IMR-90 (cell line): ENCODE measurements around the gene FXYD1. TPM values are rescaled to one million over a fixed set of nuclear protein-coding genes. Genes with fewer than 3 reads are reported as not detected.

Source experiments
- ATAC-seq: fragments of 200-7000 bp; cut with Tn5 transposase; 2 replicates; pipeline ENCODE4 v1.9.1; 2020; ENCODE audit warnings: low read depth, mild to moderate bottlenecking, moderate library complexity
- BruUV-seq: library from RNA; stranded (reverse); fragments of 400-500 nt; replicated peaks from 2 replicates; lab custom pipeline; 2021; lab: Mats Ljungman, UMichigan
- CTCF ChIA-PET: fragments of 300-600 bp; formaldehyde crosslinking; extraction: SDS; loops from one replicate; lab custom pipeline; 2021; ENCODE audit warnings: antibody characterized with exemption; lab: Yijun Ruan, JAX
- POLR2A ChIA-PET: fragments of 300-600 bp; sonication (Branson Sonifier 250); formaldehyde crosslinking; loops from one replicate; lab custom pipeline; 2022; ENCODE audit warnings: antibody characterized with exemption; ENCODE audit not compliant: unreplicated experiment; lab: Charles Lee
- DNase-seq: peaks from one replicate; pipeline ENCODE4 v3.0.0; 2013
- H2AFZ ChIP-seq: replicated peaks from 2 replicates; pipeline ENCODE3; 2013; ENCODE audit warnings: low read length, mild to moderate bottlenecking; ENCODE audit not compliant: poor library complexity
- H2AK5ac ChIP-seq: 2 replicates; pipeline ENCODE4 v1.6.1; 2013; ENCODE audit warnings: low read depth, low read length, inconsistent platforms
- H2AK9ac ChIP-seq: replicated peaks from 2 replicates; pipeline ENCODE3; 2013; ENCODE audit warnings: mild to moderate bottlenecking, low read depth, low read length, moderate library complexity; ENCODE audit not compliant: poor library complexity
- H2BK120ac ChIP-seq: 2 replicates; pipeline ENCODE4 v1.6.1; 2013; ENCODE audit warnings: low read depth, low read length, inconsistent platforms
- H2BK15ac ChIP-seq: 3 replicates; pipeline ENCODE4 v1.6.1; 2013; ENCODE audit warnings: low read depth, low read length, inconsistent platforms
- H2BK20ac ChIP-seq: 2 replicates; pipeline ENCODE4 v1.6.1; 2013; ENCODE audit warnings: low read depth, mild to moderate bottlenecking, inconsistent platforms, low read length, moderate library complexity
- H2BK5ac ChIP-seq: 2 replicates; pipeline ENCODE4 v1.6.1; 2013; ENCODE audit warnings: mild to moderate bottlenecking, low read depth, low read length, inconsistent platforms; ENCODE audit not compliant: poor library complexity, severe bottlenecking
- H3K14ac ChIP-seq: replicated peaks from 2 replicates; pipeline ENCODE4 v1.6.1; 2013; ENCODE audit warnings: low read depth, low read length, inconsistent platforms
- H3K18ac ChIP-seq: 2 replicates; pipeline ENCODE4 v1.6.1; 2013; ENCODE audit warnings: low read depth, low read length, control low read depth
- H3K23ac ChIP-seq: 2 replicates; pipeline ENCODE4 v1.6.1; 2013; ENCODE audit warnings: low read depth, low read length, inconsistent platforms
- H3K27ac ChIP-seq: 2 replicates; pipeline ENCODE4 v1.5.1; 2013; ENCODE audit warnings: mild to moderate bottlenecking, control low read depth, low read length; ENCODE audit not compliant: insufficient read depth
- H3K27me3 ChIP-seq: 2 replicates; pipeline ENCODE4 v1.6.1; 2013; ENCODE audit warnings: low read length; ENCODE audit not compliant: control insufficient read depth, insufficient read depth
- H3K36me3 ChIP-seq: 2 replicates; pipeline ENCODE4 v1.6.1; 2013; ENCODE audit warnings: low read length, mixed read lengths; ENCODE audit not compliant: control insufficient read depth, insufficient read depth
- H3K4ac ChIP-seq: 2 replicates; pipeline ENCODE4 v1.6.1; 2013; ENCODE audit warnings: low read depth, low read length, inconsistent platforms
- H3K4me1 ChIP-seq: 2 replicates; pipeline ENCODE4 v1.6.1; 2013; ENCODE audit warnings: low read length, mixed read lengths; ENCODE audit not compliant: control insufficient read depth, insufficient read depth
- H3K4me2 ChIP-seq: 2 replicates; pipeline ENCODE4 v1.6.1; 2013; ENCODE audit warnings: low read depth, mild to moderate bottlenecking, control low read depth, low read length, moderate library complexity
- H3K4me3 ChIP-seq: 2 replicates; pipeline ENCODE4 v1.5.1; 2013; ENCODE audit warnings: low read depth, mild to moderate bottlenecking, control low read depth, low read length, moderate library complexity; ENCODE audit not compliant: insufficient read depth
- H3K56ac ChIP-seq: 2 replicates; pipeline ENCODE4 v1.6.1; 2013; ENCODE audit warnings: low read length, inconsistent platforms; ENCODE audit not compliant: insufficient read depth; ENCODE audit errors: extremely low read depth
- H3K79me1 ChIP-seq, 2 experiments: 2 replicates each; pipeline ENCODE4 v1.6.1; 2013; ENCODE audit warnings: low read length in 2 of 2, inconsistent platforms in 1 of 2, low read depth in 1 of 2
- H3K9ac ChIP-seq: 2 replicates; pipeline ENCODE4 v1.6.1; 2013; ENCODE audit warnings: low read depth, low read length, control low read depth
- H3K9me1 ChIP-seq: 2 replicates; pipeline ENCODE4 v1.6.1; 2013; ENCODE audit warnings: low read length, inconsistent platforms; ENCODE audit not compliant: insufficient read depth
- H3K9me3 ChIP-seq: 2 replicates; pipeline ENCODE4 v1.6.1; 2013; ENCODE audit warnings: low read length; ENCODE audit not compliant: control insufficient read depth, insufficient read depth
- H4K20me1 ChIP-seq: 2 replicates; pipeline ENCODE4 v1.6.1; 2013; ENCODE audit warnings: low read length, inconsistent platforms; ENCODE audit not compliant: insufficient read depth
- H4K5ac ChIP-seq: 2 replicates; pipeline ENCODE4 v1.6.1; 2013; ENCODE audit warnings: mild to moderate bottlenecking, low read depth, low read length, control low read depth
- H4K8ac ChIP-seq, 2 experiments: 2 replicates each; pipeline ENCODE4 v1.6.1; 2013; ENCODE audit warnings: low read depth in 2 of 2, low read length in 2 of 2, control low read depth in 1 of 2, inconsistent platforms in 1 of 2
- H4K91ac ChIP-seq: 2 replicates; pipeline ENCODE4 v1.6.1; 2013; ENCODE audit warnings: low read depth, low read length, inconsistent platforms; ENCODE audit not compliant: insufficient read depth
- CEBPB ChIP-seq: IDR thresholded peaks from 2 replicates; pipeline ENCODE4 v1.6.1; 2012; ENCODE audit warnings: low read depth, low read length, improper control_type of control experiment
- CHD1 ChIP-seq: IDR thresholded peaks from 2 replicates; pipeline ENCODE4 v1.6.1; 2012; ENCODE audit warnings: low read depth, low read length, improper control_type of control experiment
- MAFK ChIP-seq: IDR thresholded peaks from 2 replicates; pipeline ENCODE4 v1.6.1; 2012; ENCODE audit warnings: low read depth, low read length, improper control_type of control experiment
- MXI1 ChIP-seq: IDR thresholded peaks from 2 replicates; pipeline ENCODE4 v1.6.1; 2012; ENCODE audit warnings: low read depth, mild to moderate bottlenecking, low read length, moderate library complexity, borderline replicate concordance
- NFE2L2 ChIP-seq: fragments of 150-350 bp; IDR thresholded peaks from 2 replicates; pipeline ENCODE4 v1.6.1; 2016; ENCODE audit warnings: low read depth, mild to moderate bottlenecking, low read length
- RAD21 ChIP-seq: IDR thresholded peaks from 2 replicates; pipeline ENCODE4 v1.6.1; 2012; ENCODE audit warnings: low read length, improper control_type of control experiment
- RCOR1 ChIP-seq: IDR thresholded peaks from 2 replicates; pipeline ENCODE4 v1.6.1; 2012; ENCODE audit warnings: mild to moderate bottlenecking, low read length, improper control_type of control experiment; ENCODE audit not compliant: insufficient replicate concordance
- WGBS, 2 experiments: methylation state at CpG; one replicate each; pipeline versions ENCODE4 v1.1.5 to v1.1.7; 2013; ENCODE audit warnings: missing lambda C conversion rate in 2 of 2; ENCODE audit not compliant: insufficient read length in 1 of 2; ENCODE audit errors: extremely low coverage in 2 of 2; 5-methylcytosine and 5-hydroxymethylcytosine counted together
- dilution Hi-C: fragments of 300-500 bp; cut with HindIII; formaldehyde crosslinking; loops from one replicate; pipeline ENCODE4 v1.14.3; 2018; ENCODE audit warnings: low sequenced_read_pairs; ENCODE audit not compliant: unreplicated experiment
- in situ Hi-C: fragments of 300-500 bp; cut with MboI; formaldehyde crosslinking; loops from 3 replicates; pipeline ENCODE4 v1.14.3; 2019; ENCODE audit warnings: low sequenced_read_pairs, inconsistent platforms, mixed read lengths
- intact Hi-C: fragments of 100-400 bp; cut with micrococcal nuclease; formaldehyde crosslinking; loops from 2 replicates; pipeline ENCODE4 v1.10.0; 2022
- polyA plus RNA-seq, 3 experiments: library from polyadenylated mRNA; depleted of rRNA; stranded (reverse); fragments of >200 nt; gene quantifications; 2 replicates each; pipeline ENCODE4 v1.2.3, GENCODE V29; 2012; ENCODE audit warnings: low replicate concordance in 1 of 3
- total RNA-seq: library from RNA; depleted of rRNA; stranded (reverse); fragments of >200 nt; gene quantifications from 2 replicates; pipeline ENCODE4 v1.2.3, GENCODE V29; 2012
- TF ChIP-seq, protein P1 (sequence below): fragments of 150-350 bp; IDR thresholded peaks from 2 replicates; pipeline ENCODE4 v1.6.1; 2016; ENCODE audit warnings: low read depth, mild to moderate bottlenecking, low read length, moderate library complexity, borderline replicate concordance
- TF ChIP-seq, protein P2 (sequence below): fragments of 150-350 bp; IDR thresholded peaks from 2 replicates; pipeline ENCODE4 v1.6.1; 2017; ENCODE audit warnings: mild to moderate bottlenecking, antibody characterized with exemption, low read length, low read depth

Gene FXYD1
- total and polyA plus RNA-seq, 2 of the 4 experiments (the other 2 are of a cell fraction), result 0.18 to 3.9 TPM

DNA sequence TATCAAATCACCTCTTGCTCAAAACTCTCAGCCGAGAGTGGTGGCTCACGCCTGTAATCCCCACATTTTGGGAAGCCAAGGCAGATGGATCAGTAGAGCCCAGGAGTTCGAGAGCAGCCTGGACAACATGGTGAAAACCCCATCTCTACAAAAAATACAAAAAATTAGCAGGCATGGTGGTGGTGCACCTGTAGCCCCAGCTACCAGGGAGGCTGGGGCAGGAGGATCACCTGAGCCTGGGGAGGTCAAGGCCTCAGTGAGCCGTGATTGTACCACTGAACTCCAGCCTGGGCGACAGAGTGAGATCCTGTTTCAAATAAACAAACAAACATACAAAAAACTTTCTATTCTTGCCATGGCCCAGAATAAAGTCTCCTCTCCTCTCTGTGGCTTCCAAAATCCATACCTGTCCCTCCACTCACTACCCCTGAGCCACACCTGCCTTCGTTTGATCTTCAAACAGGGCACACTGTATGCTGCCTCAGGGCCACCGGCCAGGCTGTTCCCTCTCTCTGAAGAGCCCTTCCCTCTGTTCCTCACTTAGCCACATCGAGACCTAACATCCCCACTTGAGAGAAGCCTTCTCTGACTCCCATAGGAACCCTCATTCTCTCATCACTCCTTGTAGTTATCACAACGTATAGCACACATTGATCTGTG is 10.1 kb upstream of the FXYD1 start:
- Histone ChIP-seq H3K4me2 (no peak overlapping the region), H3K79me1 (0 out of 4 replicates have a peak, but pooled peaks cover 0 to 7% of the 10 kb centered on the region in 2 experiments), H2BK5ac (no peak overlapping the region), H3K4me3 (no peak overlapping the region), H2BK20ac (no peak overlapping the region), H3K36me3 (no peaks in the 10 kb centered on the region), H4K20me1 (no peaks in the 10 kb centered on the region), H3K9me3 (no peaks in the 10 kb centered on the region), H2AFZ (no peak overlapping the region), H3K4me1 (peaks cover 2% of the 10 kb centered on the region; the same call in 1 of the 2 replicates), H2AK5ac (no peak overlapping the region), H4K91ac (no peak overlapping the region), H3K4ac (no peak overlapping the region), H3K27me3 (peaks cover 13% of the 10 kb centered on the region; the same call in 1 of the 2 replicates), H3K56ac (no peak overlapping the region), H2BK120ac (no peak overlapping the region), H3K9me1 (peaks cover 7% of the 10 kb centered on the region; the same call in 1 of the 2 replicates), H3K23ac (no peak overlapping the region), H4K5ac (no peak overlapping the region), H3K9ac (no peak overlapping the region), H3K14ac (no peak overlapping the region), H3K18ac (no peak overlapping the region), H2BK15ac (no peak overlapping the region), H3K27ac (no peak overlapping the region), H4K8ac (no peak overlapping the region), H2AK9ac (no peak overlapping the region)
- ChIA-PET POLR2A (no interaction called here), CTCF (interaction anchor here (1.8 kb wide), 1 partner anchor 62 kb away, joined by 6 read pairs; no protein-coding TSS in a partner anchor)
- in situ Hi-C loops, result no loop called here
- 80% methylated on average over 1 of the region's 9 CpGs; no CpG with 5 or more reads in 1 of the 2 experiments for WGBS, 2 experiments
- TF ChIP-seq RAD21 (no peak), MAFK (no peak), CEBPB (no peak), NFE2L2 (no peak), CHD1 (no peak), MXI1 (no peak), RCOR1 (no peak)
- TF ChIP-seq, protein P1, sequence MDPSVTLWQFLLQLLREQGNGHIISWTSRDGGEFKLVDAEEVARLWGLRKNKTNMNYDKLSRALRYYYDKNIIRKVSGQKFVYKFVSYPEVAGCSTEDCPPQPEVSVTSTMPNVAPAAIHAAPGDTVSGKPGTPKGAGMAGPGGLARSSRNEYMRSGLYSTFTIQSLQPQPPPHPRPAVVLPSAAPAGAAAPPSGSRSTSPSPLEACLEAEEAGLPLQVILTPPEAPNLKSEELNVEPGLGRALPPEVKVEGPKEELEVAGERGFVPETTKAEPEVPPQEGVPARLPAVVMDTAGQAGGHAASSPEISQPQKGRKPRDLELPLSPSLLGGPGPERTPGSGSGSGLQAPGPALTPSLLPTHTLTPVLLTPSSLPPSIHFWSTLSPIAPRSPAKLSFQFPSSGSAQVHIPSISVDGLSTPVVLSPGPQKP, result no peak
- TF ChIP-seq, protein P2, sequence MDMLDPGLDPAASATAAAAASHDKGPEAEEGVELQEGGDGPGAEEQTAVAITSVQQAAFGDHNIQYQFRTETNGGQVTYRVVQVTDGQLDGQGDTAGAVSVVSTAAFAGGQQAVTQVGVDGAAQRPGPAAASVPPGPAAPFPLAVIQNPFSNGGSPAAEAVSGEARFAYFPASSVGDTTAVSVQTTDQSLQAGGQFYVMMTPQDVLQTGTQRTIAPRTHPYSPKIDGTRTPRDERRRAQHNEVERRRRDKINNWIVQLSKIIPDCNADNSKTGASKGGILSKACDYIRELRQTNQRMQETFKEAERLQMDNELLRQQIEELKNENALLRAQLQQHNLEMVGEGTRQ, result no peak
- ATAC-seq (no peak), DNase-seq (no peak)
- BruUV-seq, result no TSS peak
- dilution Hi-C loops, result no loop called here
- intact Hi-C loops, result no loop called here
